Kidney (tissue), 14 donors: ENCODE results near the gene PNPLA7. TPM values are rescaled to one million over a fixed set of nuclear protein-coding genes. Genes with fewer than 3 reads are reported as not detected.
"Not testable (repeated sequence)": the region's sequence is repeated elsewhere in the genome, so short reads cannot be mapped to it uniquely, and the experiment has no call there.

ENCODE experiments used
- DNase-seq, 5 donors: peaks; one replicate each; pipeline ENCODE4 v3.0.0-alpha.2; 2013 to 2020
- FAIRE-seq: peaks from 2 replicates; lab custom pipeline; 2012; peaks lifted over from hg19 to GRCh38; lab: Jason Lieb, UNC
- H3K27ac ChIP-seq, 2 donors: one replicate each; pipeline ENCODE4 v1.7.0; 2013; ENCODE audit warnings: low read depth in 2 of 2, low read length in 2 of 2, inconsistent platforms in 1 of 2
- H3K27me3 ChIP-seq: one replicate; pipeline ENCODE4 v1.7.1; 2013; ENCODE audit warnings: low read length, inconsistent platforms; ENCODE audit not compliant: control insufficient read depth, insufficient read depth
- H3K36me3 ChIP-seq, 3 donors: one replicate each; pipeline versions ENCODE4 v1.7.0 to v1.7.1; 2013; ENCODE audit warnings: low read length in 3 of 3, control low read depth in 1 of 3, inconsistent platforms in 1 of 3; ENCODE audit not compliant: insufficient read depth in 3 of 3, control insufficient read depth in 2 of 3
- H3K4me1 ChIP-seq, 3 donors: one replicate each; pipeline versions ENCODE4 v1.7.0 to v1.7.1; 2013; ENCODE audit warnings: low read length in 3 of 3, inconsistent platforms in 1 of 3, low read depth in 1 of 3; ENCODE audit not compliant: control insufficient read depth in 2 of 3, insufficient read depth in 2 of 3
- H3K4me3 ChIP-seq, 3 donors: one replicate each; pipeline versions ENCODE4 v1.7.0 to v1.8.1; 2013; ENCODE audit warnings: low read length in 3 of 3, control low read depth in 1 of 3, inconsistent platforms in 1 of 3
- H3K9ac ChIP-seq, 3 donors: one replicate each; pipeline versions ENCODE4 v1.7.0 to v1.7.1; 2013; ENCODE audit warnings: low read length in 3 of 3, control low read depth in 1 of 3, inconsistent platforms in 1 of 3
- H3K9me3 ChIP-seq, 3 donors: one replicate each; pipeline versions ENCODE4 v1.7.0 to v1.7.1; 2013; ENCODE audit warnings: low read length in 3 of 3, control low read depth in 1 of 3, inconsistent platforms in 1 of 3; ENCODE audit not compliant: control insufficient read depth in 2 of 3, insufficient read depth in 1 of 3
- intact Hi-C: fragments of 100-400 bp; cut with DNase I; formaldehyde crosslinking; loops from one replicate; pipeline ENCODE4 v1.11.1; 2022
- polyA plus RNA-seq: library from polyadenylated mRNA; stranded (reverse); fragments of 350-450 nt; fragmentation: Illumina TruSeq; extraction: RNeasy Lipid Tissue Mini Kit (QIAGEN cat#74804); gene quantifications from one replicate; pipeline ENCODE4 v1.2.3, GENCODE V29; 2014; ENCODE audit warnings: low read depth, low replicate concordance; ENCODE audit not compliant: insufficient read depth
- total RNA-seq: library from RNA; stranded (reverse); fragmentation: NEBNext Ultra II Directional; extraction: Animal tissue kit (Norgen Biotek cat#: 25700); gene quantifications from one replicate; pipeline ENCODE4 v1.2.1, GENCODE V29; 2021
- TF ChIP-seq, protein P1 (sequence below): IDR thresholded peaks from 3 replicates; pipeline ENCODE4 v1.5.1; 2012; ENCODE audit warnings: mild to moderate bottlenecking, moderate library complexity, borderline replicate concordance; ENCODE audit not compliant: insufficient read depth; ENCODE audit errors: extremely low read depth
- donor health status: control.
- donor health status: control.
- donor health status: control.
- donor health status: control.
- donor health status: control.
- donor health status: DM: yes; HTN: yes; CAD: no.
- donor health status: Normal renal cell carcinoma (clear cell type).

The PNPLA7 gene
- total and polyA plus RNA-seq, 2 donors from 2014 or later, result 2.1 to 9.6 TPM

- FAIRE-seq (no peak), DNase-seq (peak in 1 of 5 donors; percentile 68)
- Histone ChIP-seq H3K4me1 (peaks cover 0 to 4% (median 0%) of the 10 kb centered on the region in 3 donors), H3K9ac (no peak overlapping the region), H3K9me3 (no peaks in the 10 kb centered on the region), H3K27me3 (no peaks in the 10 kb centered on the region), H3K27ac (no peak overlapping the region), H3K36me3 (no peaks in the 10 kb centered on the region), H3K4me3 (no peak overlapping the region)
- intact Hi-C loops, result loop anchor here (10.0 kb wide), 1 partner anchor 226 kb away; no protein-coding TSS in a partner anchor
- TF ChIP-seq, protein P1, sequence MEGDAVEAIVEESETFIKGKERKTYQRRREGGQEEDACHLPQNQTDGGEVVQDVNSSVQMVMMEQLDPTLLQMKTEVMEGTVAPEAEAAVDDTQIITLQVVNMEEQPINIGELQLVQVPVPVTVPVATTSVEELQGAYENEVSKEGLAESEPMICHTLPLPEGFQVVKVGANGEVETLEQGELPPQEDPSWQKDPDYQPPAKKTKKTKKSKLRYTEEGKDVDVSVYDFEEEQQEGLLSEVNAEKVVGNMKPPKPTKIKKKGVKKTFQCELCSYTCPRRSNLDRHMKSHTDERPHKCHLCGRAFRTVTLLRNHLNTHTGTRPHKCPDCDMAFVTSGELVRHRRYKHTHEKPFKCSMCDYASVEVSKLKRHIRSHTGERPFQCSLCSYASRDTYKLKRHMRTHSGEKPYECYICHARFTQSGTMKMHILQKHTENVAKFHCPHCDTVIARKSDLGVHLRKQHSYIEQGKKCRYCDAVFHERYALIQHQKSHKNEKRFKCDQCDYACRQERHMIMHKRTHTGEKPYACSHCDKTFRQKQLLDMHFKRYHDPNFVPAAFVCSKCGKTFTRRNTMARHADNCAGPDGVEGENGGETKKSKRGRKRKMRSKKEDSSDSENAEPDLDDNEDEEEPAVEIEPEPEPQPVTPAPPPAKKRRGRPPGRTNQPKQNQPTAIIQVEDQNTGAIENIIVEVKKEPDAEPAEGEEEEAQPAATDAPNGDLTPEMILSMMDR, result no peak
These were observed 29.4 kb downstream of the PNPLA7 start for GRCh38 chr9:137520614-137521404.

GRCh38 chr9:137519553-137519952 is 30.6 kb downstream of the PNPLA7 start:
- no peak overlapping the region for H3K9ac ChIP-seq
- H3K27me3 ChIP-seq, result no peaks in the 10 kb centered on the region
- no peaks in the 10 kb centered on the region for H3K9me3 ChIP-seq
- intact Hi-C loops, result no loop called here
- H3K4me1 ChIP-seq, result no peaks in the 10 kb centered on the region
- no peak overlapping the region for H3K4me3 ChIP-seq
- H3K36me3 ChIP-seq, result no peaks in the 10 kb centered on the region
- DNase-seq (no peak), FAIRE-seq (no peak)
- H3K27ac ChIP-seq, result no peak overlapping the region
- TF ChIP-seq, protein P1, result no peak

DNA sequence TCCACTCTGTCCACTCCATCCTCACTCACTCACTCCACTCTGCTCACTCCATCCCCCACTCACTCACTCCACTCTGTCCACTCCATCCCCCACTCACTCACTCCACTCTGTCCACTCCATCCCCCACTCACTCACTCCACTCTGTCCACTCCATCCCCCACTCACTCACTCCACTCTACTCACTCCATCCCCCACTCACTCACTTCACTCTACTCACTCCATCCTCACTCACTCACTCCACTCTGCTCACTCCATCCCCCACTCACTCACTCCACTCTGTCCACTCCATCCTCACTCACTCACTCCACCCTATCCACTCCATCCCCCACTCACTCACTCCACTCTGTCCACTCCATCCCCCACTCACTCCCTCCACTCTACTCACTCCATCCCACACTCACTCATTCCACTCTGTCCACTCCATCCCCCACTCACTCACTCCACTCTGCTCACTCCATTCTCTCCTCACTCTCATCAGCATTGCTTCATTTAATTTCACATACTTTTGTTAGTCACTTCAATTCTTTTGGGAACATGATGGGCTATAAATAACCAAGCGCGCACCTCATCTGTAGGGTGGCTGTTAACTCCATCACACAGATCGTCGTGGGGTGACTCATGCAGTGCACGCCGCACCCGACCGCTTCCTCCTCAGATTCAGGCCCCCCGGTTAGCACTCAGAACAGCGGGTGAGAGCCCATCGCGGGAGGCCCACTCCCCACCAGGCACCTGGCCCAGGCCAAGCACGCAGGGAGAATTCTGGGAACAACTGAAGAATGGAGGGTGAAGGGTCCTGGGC is 31.3 kb downstream of the PNPLA7 start:
- DNase-seq, H3K4me1 ChIP-seq, H3K9ac ChIP-seq, H3K9me3 ChIP-seq, H3K4me3 ChIP-seq, H3K27me3 ChIP-seq, H3K36me3 ChIP-seq, H3K27ac ChIP-seq, FAIRE-seq, intact Hi-C loops: not testable (repeated sequence)
